Keratinocyte (primary cell): Measurements from ENCODE around the gene IL19. TPM values are rescaled to one million over a fixed set of nuclear protein-coding genes. Genes with fewer than 3 reads are reported as not detected.
A peak's percentile ranks its signal among the peaks of the same experiment; 100 is the strongest.

ENCODE experiments used
- DNase-seq: peaks from one replicate; pipeline ENCODE4 v3.0.0-alpha.2; 2011; ENCODE audit warnings: low read depth, missing footprints, low spot score
- FAIRE-seq: peaks from 2 replicates; lab custom pipeline; 2011; peaks lifted over from hg19 to GRCh38; lab: Jason Lieb, UNC
- H2AFZ ChIP-seq: 2 replicates; pipeline ENCODE4 v1.6.0; 2012; ENCODE audit warnings: low read length, control low read depth, inconsistent platforms; ENCODE audit not compliant: control insufficient read depth
- H3K27ac ChIP-seq: 2 replicates; pipeline ENCODE4 v1.5.1; 2011; ENCODE audit warnings: low read length; ENCODE audit not compliant: control insufficient read depth, insufficient read depth
- H3K27me3 ChIP-seq: 3 replicates; pipeline ENCODE4 v1.6.0; 2011; ENCODE audit warnings: low read length; ENCODE audit not compliant: control insufficient read depth, insufficient read depth; ENCODE audit errors: extremely low read depth
- H3K36me3 ChIP-seq, 2 experiments: 2 replicates in 1 of 2; 3 replicates in 1 of 2; pipeline ENCODE4 v1.5.1; 2011; ENCODE audit warnings: low read length in 2 of 2, mild to moderate bottlenecking in 1 of 2; ENCODE audit not compliant: control insufficient read depth in 2 of 2, insufficient read depth in 2 of 2; ENCODE audit errors: extremely low read depth in 1 of 2
- H3K4me1 ChIP-seq: 3 replicates; pipeline ENCODE4 v1.5.1; 2011; ENCODE audit warnings: low read length; ENCODE audit not compliant: control insufficient read depth, insufficient read depth; ENCODE audit errors: extremely low read depth
- H3K4me2 ChIP-seq: 3 replicates; pipeline ENCODE4 v1.6.0; 2011; ENCODE audit warnings: low read depth, low read length; ENCODE audit not compliant: control insufficient read depth, insufficient read depth; ENCODE audit errors: extremely low read depth
- H3K4me3 ChIP-seq, 3 experiments: fragments of 200-600 bp in 1 of 3; sonication (generic) in 1 of 3; 2 replicates in 2 of 3; 3 replicates in 1 of 3; pipeline ENCODE4 v1.5.1; 2011 to 2016; ENCODE audit warnings: low read length in 3 of 3, mild to moderate bottlenecking in 3 of 3, control low read depth in 2 of 3, inconsistent platforms in 1 of 3, low read depth in 1 of 3, mixed read lengths in 1 of 3, mixed run types in 1 of 3, moderate library complexity in 1 of 3; ENCODE audit not compliant: control insufficient read depth in 2 of 3, insufficient read depth in 2 of 3; ENCODE audit errors: extremely low read depth in 1 of 3
- H3K79me2 ChIP-seq: 2 replicates; pipeline ENCODE4 v1.6.0; 2012; ENCODE audit warnings: low read length; ENCODE audit not compliant: control insufficient read depth, insufficient read depth
- H3K9ac ChIP-seq: 3 replicates; pipeline ENCODE4 v1.6.0; 2011; ENCODE audit warnings: low read length; ENCODE audit not compliant: control insufficient read depth, insufficient read depth; ENCODE audit errors: extremely low read depth
- H3K9me1 ChIP-seq: 3 replicates; pipeline ENCODE4 v1.6.0; 2011; ENCODE audit warnings: low read length; ENCODE audit not compliant: control insufficient read depth, insufficient read depth; ENCODE audit errors: extremely low read depth
- H3K9me3 ChIP-seq: 2 replicates; pipeline ENCODE4 v1.5.1; 2012; ENCODE audit warnings: low read depth, low read length; ENCODE audit not compliant: control insufficient read depth
- H4K20me1 ChIP-seq: 3 replicates; pipeline ENCODE4 v1.6.0; 2011; ENCODE audit warnings: low read length; ENCODE audit not compliant: control insufficient read depth, insufficient read depth; ENCODE audit errors: extremely low read depth
- CTCF ChIP-seq, 3 experiments: IDR thresholded peaks in 1 of 3; conservative IDR thresholded peaks in 1 of 3; optimal IDR thresholded peaks in 1 of 3; 2 replicates in 2 of 3; 3 replicates in 1 of 3; pipeline versions ENCODE3 to v1.5.1; 2011; ENCODE audit warnings: low read length in 3 of 3, mild to moderate bottlenecking in 3 of 3, moderate library complexity in 2 of 3, control low read depth in 1 of 3, inconsistent platforms in 1 of 3; ENCODE audit not compliant: insufficient read depth in 2 of 3; ENCODE audit errors: extremely low read depth in 1 of 3
- EZH2 ChIP-seq: IDR thresholded peaks from one replicate; pipeline ENCODE4 v1.6.1; 2012; ENCODE audit warnings: inconsistent platforms, mild to moderate bottlenecking, low read length, moderate library complexity
- dilution Hi-C: fragments of 300-500 bp; cut with MboI; formaldehyde crosslinking; loops from one replicate; pipeline ENCODE4 v1.7.0; 2020; ENCODE audit warnings: low sequenced_read_pairs; ENCODE audit not compliant: extremely low pct_ligation_motif_present
- polyA plus RNA-seq, 5 experiments: library from polyadenylated mRNA; depleted of rRNA in 3 of 5; stranded (reverse) in 3 of 5; stranded (forward) in 1 of 5; unstranded in 1 of 5; fragments of >200 nt; gene quantifications; 1 replicate in 1 of 5; 2 replicates in 3 of 5; 3 replicates in 1 of 5; pipeline versions ENCODE4 v1.2.1 to v1.2.3, GENCODE V29; 2011 to 2012; ENCODE audit warnings: missing spikeins in 2 of 5, low read depth in 1 of 5, low replicate concordance in 1 of 5

IL19 gene
- polyA plus RNA-seq, 1 donor (not counting 4 experiments of a cell fraction or from before 2014, with no cell fraction given): not detected

GRCh38 chr1:206878456-206878855 lies 107.9 kb downstream of the IL19 start:
- Histone ChIP-seq H3K4me3 (no peak overlapping the region), H3K79me2 (no peaks in the 10 kb centered on the region), H2AFZ (no peak overlapping the region), H3K9me1 (no peaks in the 10 kb centered on the region), H3K4me2 (no peak overlapping the region), H4K20me1 (no peaks in the 10 kb centered on the region), H3K4me1 (peaks cover 10% of the 10 kb centered on the region), H3K27ac (no peak overlapping the region), H3K36me3 (no peaks in the 10 kb centered on the region), H3K9me3 (peaks cover 4% of the 10 kb centered on the region), H3K27me3 (no peaks in the 10 kb centered on the region), H3K9ac (no peak overlapping the region)
- DNase-seq (no peak), FAIRE-seq (no peak)
- TF ChIP-seq CTCF (optimal IDR thresholded peaks at IDR 0.05 in 1 of 3, IDR thresholded peaks at IDR 0.05 in 1 of 3, conservative IDR thresholded peaks at IDR 0.05 in 1 of 3; ENCODE audit: extremely low read depth in 1 of 3, insufficient read depth in 2 of 3, low read length in 3 of 3): peak in 1 of 3 experiments; percentile 22
- TF ChIP-seq EZH2: no peak
- dilution Hi-C loops: no loop called here

- H2AFZ ChIP-seq: no peak overlapping the region
- no peak overlapping the region for H3K27ac ChIP-seq
- no peak overlapping the region for H3K9ac ChIP-seq
- no peaks in the 10 kb centered on the region for H3K79me2 ChIP-seq
- no peak overlapping the region for H3K4me3 ChIP-seq
- no peaks in the 10 kb centered on the region for H3K27me3 ChIP-seq
- H4K20me1 ChIP-seq: no peaks in the 10 kb centered on the region
- H3K9me1 ChIP-seq: no peaks in the 10 kb centered on the region
- FAIRE-seq (no peak), DNase-seq (no peak)
- H3K4me1 ChIP-seq: peaks cover 8% of the 10 kb centered on the region
- TF ChIP-seq CTCF (optimal IDR thresholded peaks at IDR 0.05 in 1 of 3, IDR thresholded peaks at IDR 0.05 in 1 of 3, conservative IDR thresholded peaks at IDR 0.05 in 1 of 3; ENCODE audit: extremely low read depth in 1 of 3, insufficient read depth in 2 of 3, low read length in 3 of 3): no peak
- no peak for TF ChIP-seq EZH2
- peaks cover 4% of the 10 kb centered on the region for H3K9me3 ChIP-seq
- dilution Hi-C loops: no loop called here
- H3K4me2 ChIP-seq: no peak overlapping the region
- H3K36me3 ChIP-seq: no peaks in the 10 kb centered on the region
Measured at GRCh38 chr1:206880314-206880713, 109.7 kb downstream of the IL19 start.
